ENCODE results near the gene PLPPR3. TPM values are rescaled to one million over a fixed set of nuclear protein-coding genes. Genes with fewer than 3 reads are reported as not detected.

PLPPR3 gene
- total RNA-seq, 1 experiment from 2014 or later = 0.81 TPM

GRCh38 chr19:793806-794205 lies 27.9 kb downstream of the PLPPR3 start:
- CTCF ChIA-PET = interaction anchor here (0.6 kb wide), 1 partner anchor 66 kb away, joined by 5 read pairs; no protein-coding TSS in a partner anchor
- Histone ChIP-seq H3K9me2 (ENCODE audit: insufficient read depth) (no peaks in the 10 kb centered on the region), H3K27me3 (ENCODE audit: insufficient read depth, low read depth) (no peaks in the 10 kb centered on the region), H3K4me2 (no peak overlapping the region), H3K79me2 (ENCODE audit: low read depth) (peaks cover 10% of the 10 kb centered on the region), H3K4me1 (replicated peaks; ENCODE audit: insufficient read depth) (no peaks in the 10 kb centered on the region), H4K20me1 (ENCODE audit: insufficient read depth) (peaks cover 9% of the 10 kb centered on the region), H3K4me3 (no peak overlapping the region), H3K9me3 (ENCODE audit: insufficient read depth, low read depth) (no peaks in the 10 kb centered on the region), H3K27ac (no peak overlapping the region), H3K36me3 (ENCODE audit: low read depth) (no peaks in the 10 kb centered on the region), H3F3A (ENCODE audit: insufficient read depth, low read depth) (0 out of 2 replicates have a peak, but pooled peaks cover 8% of the 10 kb centered on the region), H2AFZ (no peak overlapping the region)
- no peak for DNase-seq
- no TSS peak for BruUV-seq (replicated peaks)
- intact Hi-C loops (cut with micrococcal nuclease; ENCODE audit: unreplicated experiment) = no loop called here
- POLR2A ChIA-PET (ENCODE audit: unreplicated experiment) = interaction anchor here (0.5 kb wide), 1 partner anchor 202 kb away, joined by 4 read pairs; no protein-coding TSS in a partner anchor
- TF ChIP-seq, protein P1, sequence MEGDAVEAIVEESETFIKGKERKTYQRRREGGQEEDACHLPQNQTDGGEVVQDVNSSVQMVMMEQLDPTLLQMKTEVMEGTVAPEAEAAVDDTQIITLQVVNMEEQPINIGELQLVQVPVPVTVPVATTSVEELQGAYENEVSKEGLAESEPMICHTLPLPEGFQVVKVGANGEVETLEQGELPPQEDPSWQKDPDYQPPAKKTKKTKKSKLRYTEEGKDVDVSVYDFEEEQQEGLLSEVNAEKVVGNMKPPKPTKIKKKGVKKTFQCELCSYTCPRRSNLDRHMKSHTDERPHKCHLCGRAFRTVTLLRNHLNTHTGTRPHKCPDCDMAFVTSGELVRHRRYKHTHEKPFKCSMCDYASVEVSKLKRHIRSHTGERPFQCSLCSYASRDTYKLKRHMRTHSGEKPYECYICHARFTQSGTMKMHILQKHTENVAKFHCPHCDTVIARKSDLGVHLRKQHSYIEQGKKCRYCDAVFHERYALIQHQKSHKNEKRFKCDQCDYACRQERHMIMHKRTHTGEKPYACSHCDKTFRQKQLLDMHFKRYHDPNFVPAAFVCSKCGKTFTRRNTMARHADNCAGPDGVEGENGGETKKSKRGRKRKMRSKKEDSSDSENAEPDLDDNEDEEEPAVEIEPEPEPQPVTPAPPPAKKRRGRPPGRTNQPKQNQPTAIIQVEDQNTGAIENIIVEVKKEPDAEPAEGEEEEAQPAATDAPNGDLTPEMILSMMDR (conservative IDR thresholded peaks at IDR 0.05) = no peak
- TF ChIP-seq EZH2 (IDR thresholded peaks at IDR 0.05; ENCODE audit: low read depth) = no peak

GRCh38 chr19:792306-792885 lies 29.4 kb downstream of the PLPPR3 start:
- intact Hi-C loops (cut with micrococcal nuclease; ENCODE audit: unreplicated experiment) = no loop called here
- Histone ChIP-seq H3F3A (ENCODE audit: insufficient read depth, low read depth) (no peaks in the 10 kb centered on the region), H3K9me2 (ENCODE audit: insufficient read depth) (no peaks in the 10 kb centered on the region), H3K4me2 (no peak overlapping the region), H2AFZ (no peak overlapping the region), H3K4me1 (replicated peaks; ENCODE audit: insufficient read depth) (no peaks in the 10 kb centered on the region), H3K9me3 (ENCODE audit: insufficient read depth, low read depth) (no peaks in the 10 kb centered on the region), H3K27ac (no peak overlapping the region), H3K79me2 (ENCODE audit: low read depth) (no peaks in the 10 kb centered on the region), H4K20me1 (ENCODE audit: insufficient read depth) (no peaks in the 10 kb centered on the region), H3K36me3 (ENCODE audit: low read depth) (no peaks in the 10 kb centered on the region), H3K27me3 (ENCODE audit: insufficient read depth, low read depth) (no peaks in the 10 kb centered on the region), H3K4me3 (no peak overlapping the region)
- no peak for DNase-seq
- ChIA-PET POLR2A (ENCODE audit: unreplicated experiment) (no interaction called here), CTCF (interaction anchor here (0.6 kb wide), 1 partner anchor 85 kb away, joined by 4 read pairs; no protein-coding TSS in a partner anchor)
- BruUV-seq (replicated peaks) = no TSS peak
- TF ChIP-seq, protein P1 (conservative IDR thresholded peaks at IDR 0.05) = no peak
- TF ChIP-seq EZH2 (IDR thresholded peaks at IDR 0.05; ENCODE audit: low read depth) = no peak

DNA sequence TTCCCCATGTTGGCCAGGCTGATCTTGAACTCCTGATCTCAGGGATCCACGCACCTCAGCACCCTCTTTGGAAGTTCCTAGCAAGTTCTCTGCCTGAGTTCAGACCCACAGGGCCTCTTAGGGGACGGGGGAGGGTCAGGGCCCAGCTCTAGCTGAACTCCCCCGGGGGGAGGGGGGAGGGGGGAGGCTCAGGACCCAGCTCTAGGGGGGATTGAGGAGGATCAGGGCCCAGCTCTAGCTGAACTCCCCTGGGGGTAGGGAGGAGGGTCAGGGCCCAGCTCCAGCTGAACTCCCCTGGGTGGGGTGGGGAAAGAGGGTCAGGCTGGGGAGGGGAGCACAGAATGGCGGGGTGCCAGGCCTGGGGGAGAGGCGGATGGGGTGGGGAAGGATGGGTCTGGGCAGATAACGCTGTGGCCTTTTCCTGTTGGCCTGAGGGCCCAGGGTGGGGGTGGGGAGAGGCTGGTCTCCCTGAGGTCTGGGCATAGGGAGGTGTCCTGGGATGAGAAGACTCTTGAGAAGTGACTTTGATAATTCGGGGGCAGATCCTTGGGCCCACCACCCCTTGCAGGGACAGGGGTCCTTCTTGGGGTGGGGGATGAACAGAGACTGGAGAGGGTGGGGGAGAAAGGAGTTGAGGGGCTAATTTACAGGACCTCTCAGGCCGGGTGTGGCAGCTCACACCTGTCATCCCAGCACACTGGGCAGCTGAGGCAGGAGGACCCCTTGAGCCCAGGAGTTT lies 30.0 kb downstream of the PLPPR3 start:
- Histone ChIP-seq H3K9me3 (ENCODE audit: insufficient read depth, low read depth) (no peaks in the 10 kb centered on the region), H4K20me1 (ENCODE audit: insufficient read depth) (no peaks in the 10 kb centered on the region), H3K36me3 (ENCODE audit: low read depth) (no peaks in the 10 kb centered on the region), H3K4me2 (no peak overlapping the region), H3K27me3 (ENCODE audit: insufficient read depth, low read depth) (no peaks in the 10 kb centered on the region), H3F3A (ENCODE audit: insufficient read depth, low read depth) (no peaks in the 10 kb centered on the region), H3K9me2 (ENCODE audit: insufficient read depth) (no peaks in the 10 kb centered on the region), H3K4me3 (no peak overlapping the region), H3K4me1 (replicated peaks; ENCODE audit: insufficient read depth) (no peaks in the 10 kb centered on the region), H3K27ac (no peak overlapping the region), H3K79me2 (ENCODE audit: low read depth) (no peaks in the 10 kb centered on the region), H2AFZ (no peak overlapping the region)
- no peak for TF ChIP-seq EZH2 (IDR thresholded peaks at IDR 0.05; ENCODE audit: low read depth)
- TF ChIP-seq, protein P1 (conservative IDR thresholded peaks at IDR 0.05) = no peak
- no peak for DNase-seq
- no TSS peak for BruUV-seq (replicated peaks)
- intact Hi-C loops (cut with micrococcal nuclease; ENCODE audit: unreplicated experiment) = no loop called here
- ChIA-PET POLR2A (ENCODE audit: unreplicated experiment) (no interaction called here), CTCF (no interaction called here)
